Neural progenitor cell (in vitro differentiated cells): ENCODE data around the gene UNK.

Experiments
- EZH2 ChIP-seq: fragments of 200-600 bp; sonication (generic); IDR thresholded peaks from 2 replicates; pipeline ENCODE4 v1.6.1; 2017; ENCODE audit warnings: antibody characterized with exemption, mild to moderate bottlenecking, moderate library complexity
- TF ChIP-seq, protein P1 (sequence below): fragments of 200-600 bp; sonication (generic); IDR thresholded peaks from 2 replicates; pipeline ENCODE4 v1.5.1; 2017; ENCODE audit warnings: antibody characterized with exemption, mild to moderate bottlenecking

DNA sequence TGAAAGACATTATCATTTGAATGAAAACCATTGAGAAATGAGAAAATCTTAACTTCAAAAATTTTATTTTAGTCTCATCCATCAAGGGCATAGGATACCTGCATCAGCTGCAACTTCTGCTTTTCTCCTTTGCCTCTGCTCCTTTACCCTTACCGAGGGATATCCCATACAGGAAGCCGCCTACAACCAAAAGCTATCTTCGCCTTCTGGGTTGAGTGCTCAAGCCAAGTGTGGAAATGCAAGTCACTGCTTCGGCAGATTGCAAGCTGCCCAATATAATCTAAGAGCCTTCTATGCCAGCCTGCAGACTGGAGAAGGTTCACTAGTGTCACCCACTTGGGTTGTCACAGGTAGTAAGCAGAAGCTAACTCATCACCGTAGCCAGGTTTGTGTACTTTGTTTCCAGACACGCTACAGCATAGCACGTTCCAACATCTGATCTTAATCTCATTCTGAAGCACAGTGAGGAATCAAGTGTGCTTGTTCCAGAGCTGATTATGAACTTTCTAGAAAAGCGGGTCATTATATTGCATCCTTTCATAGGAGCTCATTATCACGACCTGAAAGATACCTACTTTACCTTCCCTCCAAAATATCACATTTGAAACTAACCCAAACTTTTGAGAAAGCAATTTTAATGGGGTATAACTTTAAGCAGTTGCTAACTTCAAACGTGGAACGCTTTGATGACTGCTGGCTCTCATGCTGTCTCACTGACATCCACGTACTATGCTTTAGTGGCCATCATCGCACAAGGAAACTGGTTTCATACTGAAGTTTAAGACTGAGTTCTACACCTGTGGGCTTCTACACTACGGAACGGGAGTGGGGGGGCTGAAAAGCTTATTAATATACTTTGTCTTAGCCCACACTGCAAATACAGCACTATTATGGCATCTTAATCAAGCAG, 8.0 kb upstream of the UNK start:
- TF ChIP-seq, protein P1, sequence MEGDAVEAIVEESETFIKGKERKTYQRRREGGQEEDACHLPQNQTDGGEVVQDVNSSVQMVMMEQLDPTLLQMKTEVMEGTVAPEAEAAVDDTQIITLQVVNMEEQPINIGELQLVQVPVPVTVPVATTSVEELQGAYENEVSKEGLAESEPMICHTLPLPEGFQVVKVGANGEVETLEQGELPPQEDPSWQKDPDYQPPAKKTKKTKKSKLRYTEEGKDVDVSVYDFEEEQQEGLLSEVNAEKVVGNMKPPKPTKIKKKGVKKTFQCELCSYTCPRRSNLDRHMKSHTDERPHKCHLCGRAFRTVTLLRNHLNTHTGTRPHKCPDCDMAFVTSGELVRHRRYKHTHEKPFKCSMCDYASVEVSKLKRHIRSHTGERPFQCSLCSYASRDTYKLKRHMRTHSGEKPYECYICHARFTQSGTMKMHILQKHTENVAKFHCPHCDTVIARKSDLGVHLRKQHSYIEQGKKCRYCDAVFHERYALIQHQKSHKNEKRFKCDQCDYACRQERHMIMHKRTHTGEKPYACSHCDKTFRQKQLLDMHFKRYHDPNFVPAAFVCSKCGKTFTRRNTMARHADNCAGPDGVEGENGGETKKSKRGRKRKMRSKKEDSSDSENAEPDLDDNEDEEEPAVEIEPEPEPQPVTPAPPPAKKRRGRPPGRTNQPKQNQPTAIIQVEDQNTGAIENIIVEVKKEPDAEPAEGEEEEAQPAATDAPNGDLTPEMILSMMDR = no peak
- TF ChIP-seq EZH2 = no peak
